Measurements from ENCODE around the gene COL27A1.
"Not testable (repeated sequence)": the region's sequence is repeated elsewhere in the genome, so short reads cannot be mapped to it uniquely, and the experiment has no call there.

The COL27A1 gene

GRCh38 chr9:114123031-114123977, 32.0 kb upstream of the COL27A1 start:
- no peak for DNase-seq (ENCODE audit: low read depth)

GRCh38 chr9:114124138-114124537, 31.2 kb upstream of the COL27A1 start:
- no peak for DNase-seq (ENCODE audit: low read depth)

- DNase-seq (ENCODE audit: low read depth), result no peak
Observed at GRCh38 chr9:114124666-114125475, 30.5 kb upstream of the COL27A1 start.

- DNase-seq (ENCODE audit: low read depth), result no peak
Observed at GRCh38 chr9:114125476-114126013, 29.8 kb upstream of the COL27A1 start.

- DNase-seq (ENCODE audit: low read depth), result no peak
Observed at GRCh38 chr9:114126247-114127060, 28.9 kb upstream of the COL27A1 start.

GRCh38 chr9:114128759-114129158, 26.6 kb upstream of the COL27A1 start:
- not testable (repeated sequence) for DNase-seq (ENCODE audit: low read depth)

- no peak for DNase-seq (ENCODE audit: low read depth)
Observed at GRCh38 chr9:114130141-114130540, 25.2 kb upstream of the COL27A1 start.

- DNase-seq (ENCODE audit: low read depth), result no peak
Observed at GRCh38 chr9:114130624-114131277, 24.6 kb upstream of the COL27A1 start.

- no peak for DNase-seq (ENCODE audit: low read depth)
Observed at GRCh38 chr9:114131808-114132549, 23.4 kb upstream of the COL27A1 start.

GRCh38 chr9:114132550-114132918, 22.8 kb upstream of the COL27A1 start:
- DNase-seq (ENCODE audit: low read depth), result no peak

GRCh38 chr9:114134827-114135396, 20.4 kb upstream of the COL27A1 start:
- DNase-seq (ENCODE audit: low read depth), result no peak

- no peak for DNase-seq (ENCODE audit: low read depth)
Observed at GRCh38 chr9:114137831-114138230, 17.5 kb upstream of the COL27A1 start.

- no peak for DNase-seq (ENCODE audit: low read depth)
Observed at GRCh38 chr9:114138552-114138971, 16.8 kb upstream of the COL27A1 start.

GRCh38 chr9:114139071-114139470, 16.3 kb upstream of the COL27A1 start:
- DNase-seq (ENCODE audit: low read depth), result no peak

- no peak for DNase-seq (ENCODE audit: low read depth)
Observed at GRCh38 chr9:114140401-114140800, 14.9 kb upstream of the COL27A1 start.

- DNase-seq (ENCODE audit: low read depth), result no peak
Observed at GRCh38 chr9:114140850-114141249, 14.5 kb upstream of the COL27A1 start.

- peak; percentile 39 for DNase-seq (ENCODE audit: low read depth)
Observed at GRCh38 chr9:114141553-114142402, 13.6 kb upstream of the COL27A1 start.

- DNase-seq (ENCODE audit: low read depth), result no peak
Observed at GRCh38 chr9:114143234-114143633, 12.1 kb upstream of the COL27A1 start.

- no peak for DNase-seq (ENCODE audit: low read depth)
Observed at GRCh38 chr9:114146735-114147134, 8.6 kb upstream of the COL27A1 start.
